CD4-positive, alpha-beta memory T cell (primary cell): ENCODE measurements around the gene MBD4. TPM values are rescaled to one million over a fixed set of nuclear protein-coding genes. Genes with fewer than 3 reads are reported as not detected.

Experiments used
- CTCF ChIA-PET: fragments of 350-600 bp; sonication (Branson Sonifier 250); formaldehyde crosslinking; loops from one replicate; lab custom pipeline; 2021; ENCODE audit warnings: inconsistent platforms; ENCODE audit not compliant: partially characterized antibody; lab: Charles Lee
- POLR2A ChIA-PET: fragments of 350-600 bp; sonication (Branson Sonifier 250); formaldehyde crosslinking; loops from one replicate; lab custom pipeline; 2021; ENCODE audit not compliant: partially characterized antibody; lab: Charles Lee
- DNase-seq, 5 donors: peaks; one replicate each; pipeline versions ENCODE4 v3.0.0 to v3.0.0-alpha.2; 2020 to 2022; ENCODE audit warnings: mixed read lengths in 1 of 5
- H3K27ac ChIP-seq: one replicate; pipeline ENCODE4 v1.7.0; 2013; ENCODE audit warnings: low read depth, low read length
- H3K27me3 ChIP-seq: 2 replicates; pipeline ENCODE4 v1.7.0; 2013; ENCODE audit warnings: mild to moderate bottlenecking, low read length, moderate library complexity; ENCODE audit not compliant: insufficient read depth
- H3K36me3 ChIP-seq: 2 replicates; pipeline ENCODE4 v1.7.0; 2013; ENCODE audit warnings: mild to moderate bottlenecking, low read length, moderate library complexity; ENCODE audit not compliant: insufficient read depth
- H3K4me1 ChIP-seq: 2 replicates; pipeline ENCODE4 v1.7.0; 2013; ENCODE audit warnings: mild to moderate bottlenecking, low read length, moderate library complexity; ENCODE audit not compliant: insufficient read depth
- H3K4me3 ChIP-seq, 2 donors: one replicate each; pipeline ENCODE4 v1.7.0; 2013; ENCODE audit warnings: low read length in 2 of 2, mild to moderate bottlenecking in 1 of 2
- H3K9me3 ChIP-seq, 2 donors: one replicate each; pipeline ENCODE4 v1.7.0; 2013; ENCODE audit warnings: low read length in 2 of 2, control low read depth in 1 of 2; ENCODE audit not compliant: control insufficient read depth in 1 of 2
- H3K27ac Mint-ChIP-seq, 7 donors: one replicate each; pipeline ENCODE4 v1.8.0; 2020 to 2021; ENCODE audit warnings: mixed read lengths in 7 of 7, mild to moderate bottlenecking in 6 of 7, inconsistent platforms in 3 of 7, moderate library complexity in 3 of 7
- H3K27me3 Mint-ChIP-seq, 2 donors: one replicate each; pipeline ENCODE4 v1.8.0; 2020 to 2021; ENCODE audit warnings: mixed read lengths in 2 of 2
- H3K36me3 Mint-ChIP-seq, 2 donors: one replicate each; pipeline ENCODE4 v1.8.0; 2020 to 2021; ENCODE audit warnings: mixed read lengths in 2 of 2, inconsistent platforms in 1 of 2, mild to moderate bottlenecking in 1 of 2
- H3K4me1 Mint-ChIP-seq, 4 donors: one replicate each; pipeline ENCODE4 v1.8.0; 2020 to 2021; ENCODE audit warnings: mixed read lengths in 4 of 4, mild to moderate bottlenecking in 1 of 4
- H3K4me3 Mint-ChIP-seq, 8 donors: one replicate each; pipeline ENCODE4 v1.8.0; 2020 to 2021; ENCODE audit warnings: mixed read lengths in 8 of 8, mild to moderate bottlenecking in 7 of 8, moderate library complexity in 6 of 8, inconsistent platforms in 3 of 8
- H3K9me3 Mint-ChIP-seq, 8 donors: one replicate each; pipeline ENCODE4 v1.8.0; 2020 to 2021; ENCODE audit warnings: mixed read lengths in 8 of 8, mild to moderate bottlenecking in 5 of 8, inconsistent platforms in 3 of 8, moderate library complexity in 1 of 8
- intact Hi-C: fragments of 100-400 bp; cut with micrococcal nuclease; formaldehyde crosslinking; loops from one replicate; pipeline ENCODE4 v1.15.1; 2023
- polyA plus RNA-seq, 2 donors: library from polyadenylated mRNA; unstranded; fragments of 300-500 nt; fragmentation: Illumina TruSeq; gene quantifications; one replicate each; pipeline ENCODE4 v1.2.3, GENCODE V29; 2021
- total RNA-seq, 2 experiments: library from RNA; stranded (reverse); gene quantifications; one replicate each; pipeline ENCODE4 v1.2.3, GENCODE V29; 2021

MBD4 gene
- total and polyA plus RNA-seq, 4 experiments from 2014 or later, result 36.6 to 58.0 (median 52.6) TPM

GRCh38 chr3:129467932-129468331, 28.2 kb upstream of the MBD4 start:
- no peak overlapping the region for H3K4me3 ChIP-seq
- no peak overlapping the region for H3K27ac ChIP-seq
- Mint-ChIP-seq H3K9me3 (no peaks in the 10 kb centered on the region), H3K36me3 (peaks cover 13 to 23% of the 10 kb centered on the region in 2 donors), H3K4me3 (no peak overlapping the region), H3K27me3 (no peaks in the 10 kb centered on the region), H3K4me1 (peaks cover 0 to 14% (median 8%) of the 10 kb centered on the region in 4 donors), H3K27ac (peak overlapping the region in 1 of 7 donors; percentile 46)
- no peaks in the 10 kb centered on the region for H3K9me3 ChIP-seq
- H3K4me1 ChIP-seq, result peaks cover 13% of the 10 kb centered on the region
- ChIA-PET POLR2A (no interaction called here), CTCF (no interaction called here)
- H3K36me3 ChIP-seq, result no peaks in the 10 kb centered on the region
- no peaks in the 10 kb centered on the region for H3K27me3 ChIP-seq
- no peak for DNase-seq
- intact Hi-C loops, result no loop called here

GRCh38 chr3:129463716-129464115, 24.0 kb upstream of the MBD4 start:
- no peaks in the 10 kb centered on the region for H3K27me3 ChIP-seq
- CTCF ChIA-PET, result interaction anchor here (2.2 kb wide), 1 partner anchor 27 kb away, joined by 6 read pairs; no protein-coding TSS in a partner anchor
- no peak overlapping the region for H3K27ac Mint-ChIP-seq
- H3K9me3 Mint-ChIP-seq, result peaks cover 0 to 2% (median 0%) of the 10 kb centered on the region in 8 donors
- intact Hi-C loops, result no loop called here
- peaks cover 3% of the 10 kb centered on the region for H3K4me1 ChIP-seq
- H3K27me3 Mint-ChIP-seq, result no peaks in the 10 kb centered on the region
- H3K9me3 ChIP-seq, result no peaks in the 10 kb centered on the region
- H3K4me1 Mint-ChIP-seq, result peaks cover 1 to 11% (median 3%) of the 10 kb centered on the region in 4 donors
- H3K36me3 ChIP-seq, result no peaks in the 10 kb centered on the region
- H3K4me3 Mint-ChIP-seq, result no peak overlapping the region
- DNase-seq, result no peak
- H3K27ac ChIP-seq, result no peak overlapping the region
- POLR2A ChIA-PET, result no interaction called here
- no peak overlapping the region for H3K4me3 ChIP-seq
- H3K36me3 Mint-ChIP-seq, result peaks cover 13 to 14% of the 10 kb centered on the region in 2 donors

- H3K36me3 Mint-ChIP-seq, result peaks cover 13 to 14% of the 10 kb centered on the region in 2 donors
- no peaks in the 10 kb centered on the region for H3K27me3 Mint-ChIP-seq
- POLR2A ChIA-PET, result interaction anchor here (1.0 kb wide), 1 partner anchor 23 kb away, joined by 4 read pairs; the partner anchor contains the start of genes IFT122 and MBD4
- Histone ChIP-seq H3K4me1 (no peaks in the 10 kb centered on the region), H3K27ac (no peak overlapping the region), H3K27me3 (no peaks in the 10 kb centered on the region), H3K4me3 (no peak overlapping the region), H3K9me3 (no peaks in the 10 kb centered on the region), H3K36me3 (no peaks in the 10 kb centered on the region)
- H3K9me3 Mint-ChIP-seq, result peaks cover 0 to 2% (median 0%) of the 10 kb centered on the region in 8 donors
- intact Hi-C loops, result no loop called here
- no peak overlapping the region for H3K4me3 Mint-ChIP-seq
- DNase-seq, result no peak
- CTCF ChIA-PET, result interaction anchor here (2.2 kb wide), 1 partner anchor 28 kb away, joined by 6 read pairs; no protein-coding TSS in a partner anchor
- no peak overlapping the region for H3K27ac Mint-ChIP-seq
- H3K4me1 Mint-ChIP-seq, result peaks cover 0 to 14% (median 2%) of the 10 kb centered on the region in 4 donors
These were observed 23.3 kb upstream of the MBD4 start for GRCh38 chr3:129463094-129463493.

DNA sequence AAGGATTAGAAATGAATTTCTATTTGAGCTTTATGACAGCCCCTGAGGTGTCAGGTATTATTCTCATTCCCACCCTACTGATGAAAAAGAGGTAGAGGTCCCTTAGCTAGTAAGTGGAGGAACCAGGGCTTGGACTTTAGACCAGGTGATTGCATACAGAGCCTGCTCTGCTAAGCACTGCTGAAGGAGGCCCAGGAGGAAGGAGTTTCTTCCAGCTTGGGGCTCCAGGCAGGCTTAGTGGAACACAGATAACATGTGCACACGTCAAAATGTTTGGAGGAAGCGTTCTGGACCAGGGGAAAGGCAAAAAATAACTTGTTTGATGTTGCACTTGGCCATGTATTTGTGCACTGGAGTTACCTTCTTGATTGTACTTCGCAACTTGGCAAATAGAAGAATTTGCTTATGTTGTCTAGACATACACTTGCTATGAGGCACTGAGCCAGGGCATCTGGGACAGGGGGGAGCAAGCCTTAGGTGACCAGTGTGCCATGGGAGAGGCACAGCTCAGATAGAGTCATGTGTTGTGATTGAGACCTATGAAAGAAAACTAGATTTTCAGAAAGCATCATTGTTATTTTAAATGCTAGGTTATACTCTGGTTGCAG, 22.7 kb upstream of the MBD4 start:
- H3K36me3 Mint-ChIP-seq, result peaks cover 12 to 14% of the 10 kb centered on the region in 2 donors
- no peak for DNase-seq
- Histone ChIP-seq H3K4me1 (no peaks in the 10 kb centered on the region), H3K27ac (no peak overlapping the region), H3K27me3 (no peaks in the 10 kb centered on the region), H3K9me3 (no peaks in the 10 kb centered on the region), H3K4me3 (no peak overlapping the region), H3K36me3 (no peaks in the 10 kb centered on the region)
- no peak overlapping the region for H3K4me3 Mint-ChIP-seq
- peaks cover 0 to 14% (median 2%) of the 10 kb centered on the region in 4 donors for H3K4me1 Mint-ChIP-seq
- POLR2A ChIA-PET, result interaction anchor here (1.0 kb wide), 1 partner anchor 22 kb away, joined by 4 read pairs; the partner anchor contains the start of genes IFT122 and MBD4
- H3K27me3 Mint-ChIP-seq, result no peaks in the 10 kb centered on the region
- H3K27ac Mint-ChIP-seq, result peak overlapping the region in 2 of 7 donors; percentile 37 to 73
- intact Hi-C loops, result no loop called here
- H3K9me3 Mint-ChIP-seq, result peaks cover 0 to 2% (median 0%) of the 10 kb centered on the region in 8 donors
- CTCF ChIA-PET, result no interaction called here

DNA sequence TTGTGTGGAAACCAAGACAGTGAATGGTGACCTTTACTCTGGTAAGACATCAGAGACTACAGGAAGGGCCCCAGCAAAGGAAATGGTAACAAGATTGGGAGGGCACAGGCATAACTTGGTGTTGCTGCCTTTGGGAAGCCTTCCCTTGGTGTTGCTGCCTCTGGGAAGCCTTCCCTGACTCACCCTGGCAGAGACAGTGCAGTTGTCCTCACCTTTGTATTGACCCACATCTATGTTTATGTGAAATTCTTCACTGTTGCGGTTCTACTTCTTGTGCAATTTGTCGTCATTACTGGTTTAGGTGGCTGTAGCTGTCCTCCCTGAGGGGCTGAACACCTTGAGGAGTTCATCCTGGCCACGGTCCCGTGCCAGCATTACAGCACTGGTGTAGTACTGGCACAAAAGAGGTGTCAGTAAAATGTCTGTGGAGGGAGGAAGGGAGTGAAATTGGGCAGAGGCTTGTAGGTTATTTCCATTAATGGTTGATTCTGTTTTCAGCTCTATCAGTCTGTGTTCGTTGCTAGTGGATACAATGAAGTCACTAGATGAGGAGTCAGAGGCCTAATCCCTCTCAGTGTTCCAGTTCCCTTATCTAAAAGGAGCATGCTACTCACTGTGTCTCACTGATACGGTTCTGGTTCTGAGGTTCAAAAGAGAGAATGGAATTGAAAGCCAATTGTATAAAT, 21.9 kb upstream of the MBD4 start:
- ChIA-PET CTCF (no interaction called here), POLR2A (no interaction called here)
- Mint-ChIP-seq H3K4me3 (no peak overlapping the region), H3K4me1 (peaks cover 0 to 14% (median 2%) of the 10 kb centered on the region in 4 donors), H3K27me3 (no peaks in the 10 kb centered on the region), H3K9me3 (peaks cover 0 to 2% (median 0%) of the 10 kb centered on the region in 8 donors), H3K36me3 (peaks cover 12 to 20% of the 10 kb centered on the region in 2 donors), H3K27ac (peak overlapping the region in 1 of 7 donors; percentile 53)
- Histone ChIP-seq H3K4me3 (no peak overlapping the region), H3K9me3 (no peaks in the 10 kb centered on the region), H3K36me3 (no peaks in the 10 kb centered on the region), H3K27ac (no peak overlapping the region), H3K27me3 (no peaks in the 10 kb centered on the region), H3K4me1 (no peaks in the 10 kb centered on the region)
- no peak for DNase-seq
- intact Hi-C loops, result no loop called here

DNA sequence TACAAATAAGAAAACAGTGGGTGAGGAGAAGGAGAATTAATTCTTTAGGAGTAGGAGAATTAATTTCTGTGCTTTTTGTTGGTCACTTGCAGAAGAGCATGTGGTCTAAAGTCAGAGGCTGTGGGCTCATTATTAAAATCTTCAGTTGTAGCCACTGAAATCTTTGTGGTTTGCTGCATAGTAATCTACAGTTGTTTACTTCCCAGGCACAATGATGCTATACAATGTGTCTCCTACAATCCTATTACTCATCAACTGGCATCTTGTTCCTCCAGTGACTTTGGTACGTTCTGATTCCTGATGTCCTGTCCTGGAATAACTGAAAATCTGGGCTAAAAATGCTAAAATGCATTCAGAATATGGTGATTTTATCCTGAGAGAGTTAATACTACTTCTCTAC, 21.3 kb upstream of the MBD4 start:
- Histone ChIP-seq H3K9me3 (no peaks in the 10 kb centered on the region), H3K4me3 (no peak overlapping the region), H3K36me3 (no peaks in the 10 kb centered on the region), H3K4me1 (no peaks in the 10 kb centered on the region), H3K27me3 (no peaks in the 10 kb centered on the region), H3K27ac (no peak overlapping the region)
- POLR2A ChIA-PET, result no interaction called here
- intact Hi-C loops, result no loop called here
- Mint-ChIP-seq H3K27me3 (no peaks in the 10 kb centered on the region), H3K27ac (peak overlapping the region in 1 of 7 donors; percentile 15), H3K9me3 (peaks cover 0 to 2% (median 0%) of the 10 kb centered on the region in 8 donors), H3K4me3 (no peak overlapping the region), H3K4me1 (peaks cover 0 to 14% (median 2%) of the 10 kb centered on the region in 4 donors), H3K36me3 (peaks cover 12 to 23% of the 10 kb centered on the region in 2 donors)
- no peak for DNase-seq
- CTCF ChIA-PET, result no interaction called here

DNA sequence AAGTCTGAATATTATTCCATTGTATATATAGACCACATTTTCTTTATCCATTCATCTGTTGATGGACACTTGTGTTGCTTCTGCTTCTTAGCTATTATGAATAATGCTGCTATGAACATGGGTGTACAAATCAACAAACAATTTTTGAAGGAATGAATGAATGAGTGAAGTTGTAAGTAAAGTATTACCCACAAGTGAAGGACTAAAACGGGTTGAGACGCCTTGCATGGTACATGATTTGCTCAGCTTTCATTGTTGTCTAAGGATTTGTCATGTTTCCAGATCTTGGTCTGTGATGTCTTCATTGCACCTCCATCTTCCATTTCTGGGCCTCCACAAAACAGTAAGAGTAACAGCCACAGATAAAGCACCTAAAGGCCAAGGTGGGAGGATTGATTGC, 20.8 kb upstream of the MBD4 start:
- H3K27ac Mint-ChIP-seq, result peak overlapping the region in 1 of 7 donors; percentile 15
- H3K9me3 ChIP-seq, result no peaks in the 10 kb centered on the region
- no peak overlapping the region for H3K4me3 Mint-ChIP-seq
- H3K27me3 ChIP-seq, result no peaks in the 10 kb centered on the region
- peaks cover 15 to 27% of the 10 kb centered on the region in 2 donors for H3K36me3 Mint-ChIP-seq
- H3K27ac ChIP-seq, result no peak overlapping the region
- POLR2A ChIA-PET, result no interaction called here
- CTCF ChIA-PET, result no interaction called here
- intact Hi-C loops, result no loop called here
- no peak for DNase-seq
- peaks cover 0 to 14% (median 2%) of the 10 kb centered on the region in 4 donors for H3K4me1 Mint-ChIP-seq
- no peaks in the 10 kb centered on the region for H3K4me1 ChIP-seq
- H3K27me3 Mint-ChIP-seq, result no peaks in the 10 kb centered on the region
- H3K4me3 ChIP-seq, result no peak overlapping the region
- H3K36me3 ChIP-seq, result no peaks in the 10 kb centered on the region
- H3K9me3 Mint-ChIP-seq, result peaks cover 0 to 2% (median 0%) of the 10 kb centered on the region in 8 donors
